C4-2B (cell line): ENCODE results near the gene RHEB.

Source experiments
- H3K27ac ChIP-seq: fragments of 450-650 bp; 2 replicates; pipeline ENCODE4 v1.5.1; 2017
- ZFX ChIP-seq: fragments of 450-650 bp; IDR thresholded peaks from 2 replicates; pipeline ENCODE4 v1.6.1; 2017
- TF ChIP-seq, protein P1 (sequence below): fragments of 450-650 bp; conservative IDR thresholded peaks from 2 replicates; pipeline ENCODE4 v1.5.1; 2017; ENCODE audit warnings: mild to moderate bottlenecking

The RHEB gene

DNA sequence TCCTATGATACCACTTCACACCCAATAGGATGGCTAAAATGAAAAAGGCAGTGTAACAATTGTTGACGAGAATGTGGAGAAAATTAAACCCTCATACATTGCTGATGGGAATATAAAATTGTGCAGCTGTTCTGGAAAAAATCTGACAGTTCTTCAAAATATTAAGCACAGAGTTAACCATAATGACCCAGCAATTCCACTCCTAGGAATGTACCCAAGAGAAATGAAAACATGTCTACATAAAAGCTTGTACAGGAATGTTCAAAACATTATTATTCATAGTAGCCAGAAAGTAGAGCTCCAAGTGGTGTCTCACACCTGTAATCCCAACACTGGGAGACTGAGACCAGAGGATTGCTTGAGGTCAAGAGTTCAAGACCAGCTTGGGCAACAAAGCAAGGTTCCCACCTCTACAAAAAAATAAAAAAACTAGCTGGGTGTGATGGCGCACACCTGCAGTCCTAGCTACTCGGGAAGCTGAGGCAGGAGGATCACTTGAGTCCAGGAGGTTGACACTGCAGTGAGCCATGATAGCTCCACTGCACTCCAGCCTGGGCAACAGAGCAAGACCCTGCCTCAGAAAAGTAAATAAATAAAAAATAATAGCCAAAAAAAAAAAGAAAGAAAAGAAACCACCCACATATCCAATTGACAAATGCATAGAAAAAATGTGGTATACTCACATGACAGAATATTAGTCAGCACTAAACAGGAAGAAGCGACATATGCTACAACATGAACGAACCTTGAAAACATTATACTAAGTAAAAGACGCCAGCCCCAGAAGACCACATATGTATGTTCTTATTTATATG lies 5.0 kb downstream of the RHEB start:
- TF ChIP-seq, protein P1, sequence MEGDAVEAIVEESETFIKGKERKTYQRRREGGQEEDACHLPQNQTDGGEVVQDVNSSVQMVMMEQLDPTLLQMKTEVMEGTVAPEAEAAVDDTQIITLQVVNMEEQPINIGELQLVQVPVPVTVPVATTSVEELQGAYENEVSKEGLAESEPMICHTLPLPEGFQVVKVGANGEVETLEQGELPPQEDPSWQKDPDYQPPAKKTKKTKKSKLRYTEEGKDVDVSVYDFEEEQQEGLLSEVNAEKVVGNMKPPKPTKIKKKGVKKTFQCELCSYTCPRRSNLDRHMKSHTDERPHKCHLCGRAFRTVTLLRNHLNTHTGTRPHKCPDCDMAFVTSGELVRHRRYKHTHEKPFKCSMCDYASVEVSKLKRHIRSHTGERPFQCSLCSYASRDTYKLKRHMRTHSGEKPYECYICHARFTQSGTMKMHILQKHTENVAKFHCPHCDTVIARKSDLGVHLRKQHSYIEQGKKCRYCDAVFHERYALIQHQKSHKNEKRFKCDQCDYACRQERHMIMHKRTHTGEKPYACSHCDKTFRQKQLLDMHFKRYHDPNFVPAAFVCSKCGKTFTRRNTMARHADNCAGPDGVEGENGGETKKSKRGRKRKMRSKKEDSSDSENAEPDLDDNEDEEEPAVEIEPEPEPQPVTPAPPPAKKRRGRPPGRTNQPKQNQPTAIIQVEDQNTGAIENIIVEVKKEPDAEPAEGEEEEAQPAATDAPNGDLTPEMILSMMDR: no peak
- TF ChIP-seq ZFX: no peak
- H3K27ac ChIP-seq: no peak overlapping the region

DNA sequence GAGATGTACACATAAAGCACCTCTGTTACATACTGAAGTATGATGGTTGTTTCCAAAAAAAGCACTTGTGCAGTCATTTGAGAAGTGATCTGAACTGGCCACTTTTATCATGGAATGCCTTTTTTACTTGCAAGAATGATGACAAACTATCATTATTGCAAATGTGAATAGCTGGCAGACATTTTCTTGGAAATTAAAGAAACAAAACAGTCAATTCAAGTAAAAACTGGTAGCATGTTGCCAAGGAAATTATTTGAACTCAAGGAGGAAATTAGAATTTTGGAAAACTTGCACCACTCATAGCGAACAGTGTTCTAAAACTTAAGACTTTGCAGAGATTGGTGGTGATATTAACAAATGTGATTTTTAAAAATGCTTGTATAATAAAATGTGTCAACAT lies 6.6 kb downstream of the RHEB start:
- TF ChIP-seq ZFX: no peak
- TF ChIP-seq, protein P1: no peak
- no peak overlapping the region for H3K27ac ChIP-seq

DNA sequence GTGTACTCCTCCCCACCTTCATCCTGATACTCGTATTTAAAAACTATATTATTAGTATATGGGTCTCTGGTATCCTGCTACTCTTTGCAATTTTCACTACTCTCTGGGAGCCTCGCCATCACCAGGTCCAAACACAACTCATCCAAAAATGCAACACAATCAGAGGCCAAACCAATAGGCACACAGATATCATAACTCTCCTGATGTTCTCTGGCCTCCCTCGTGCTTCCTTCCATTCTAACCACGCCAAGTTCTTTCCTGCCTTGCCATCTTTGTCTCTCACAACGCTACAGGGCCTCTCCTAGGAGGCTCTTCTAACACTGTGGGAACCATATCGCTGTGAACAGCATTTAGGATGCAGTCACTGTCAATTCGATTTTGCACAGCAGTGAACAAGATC lies 7.3 kb downstream of the RHEB start:
- TF ChIP-seq, protein P1: no peak
- TF ChIP-seq ZFX: no peak
- H3K27ac ChIP-seq: no peak overlapping the region

DNA sequence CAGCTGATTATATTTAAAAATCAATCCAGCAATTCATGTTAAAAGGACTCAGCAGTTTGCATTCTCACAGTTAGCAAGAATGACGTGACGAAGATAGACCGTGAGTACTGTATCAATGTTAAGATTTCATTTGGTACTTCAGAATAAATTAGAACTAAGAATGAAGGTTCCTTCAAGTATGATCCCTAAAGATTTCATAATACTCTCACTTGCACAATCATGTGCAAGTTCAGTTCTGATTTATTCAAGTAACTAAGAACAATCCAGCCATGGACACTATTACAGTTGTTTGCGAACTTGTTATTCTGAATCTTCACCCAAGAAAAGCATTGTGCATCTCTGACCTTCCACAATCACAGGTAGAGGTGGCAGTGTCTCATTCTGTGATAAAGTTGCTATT lies 7.7 kb downstream of the RHEB start:
- H3K27ac ChIP-seq: no peak overlapping the region
- TF ChIP-seq, protein P1: no peak

DNA sequence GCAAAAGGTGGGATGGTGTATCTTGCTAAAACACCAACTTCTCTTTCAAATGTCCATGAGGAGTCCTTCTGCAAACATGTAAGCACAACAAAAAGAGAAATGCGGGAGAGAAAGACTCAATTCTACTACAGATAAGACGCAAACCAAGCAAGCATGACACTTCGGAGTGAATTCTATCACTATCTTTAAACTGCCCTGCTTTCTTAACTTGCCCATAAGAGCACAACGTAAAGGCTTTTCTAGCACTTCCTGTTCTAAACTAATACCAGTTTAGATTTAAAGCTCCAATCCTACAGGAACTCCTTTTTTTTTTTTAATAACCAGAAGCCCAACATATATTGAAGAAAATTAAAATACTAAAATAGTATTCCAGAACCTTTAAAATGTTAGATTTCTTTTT lies 8.4 kb downstream of the RHEB start:
- no peak overlapping the region for H3K27ac ChIP-seq
- TF ChIP-seq, protein P1: no peak
- no peak for TF ChIP-seq ZFX

DNA sequence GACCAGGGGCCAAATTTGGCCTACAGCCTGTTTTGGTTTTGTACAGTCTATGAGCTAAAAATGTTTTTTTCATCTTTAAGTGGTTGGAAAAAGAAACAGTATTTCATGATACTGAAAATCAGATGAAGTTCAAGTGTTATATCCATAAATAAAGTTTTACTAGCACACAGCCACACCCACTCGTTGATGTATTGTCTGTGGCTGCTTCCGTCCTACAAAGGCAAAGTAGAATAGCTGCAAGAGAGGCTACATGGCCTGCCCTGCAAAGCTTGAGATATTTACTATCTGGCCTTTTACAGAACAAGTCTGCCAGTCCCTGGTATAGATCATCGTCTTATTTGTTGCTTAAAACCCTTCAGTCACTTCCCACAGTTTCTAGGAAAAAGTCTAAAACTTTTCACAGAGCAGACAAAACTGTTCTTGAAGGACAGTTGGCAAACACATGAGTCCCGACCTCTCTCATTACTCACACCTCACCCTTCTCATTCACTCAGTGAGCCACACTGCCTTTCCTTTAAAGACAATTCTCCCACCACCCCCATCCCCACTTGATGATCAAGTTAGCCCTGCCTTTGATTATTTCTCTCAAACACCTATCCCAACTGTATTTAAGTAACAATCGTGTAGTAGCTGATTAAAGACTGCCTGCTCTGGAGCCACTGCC lies 9.9 kb downstream of the RHEB start:
- H3K27ac ChIP-seq: no peak overlapping the region
- TF ChIP-seq, protein P1: no peak
- no peak for TF ChIP-seq ZFX

DNA sequence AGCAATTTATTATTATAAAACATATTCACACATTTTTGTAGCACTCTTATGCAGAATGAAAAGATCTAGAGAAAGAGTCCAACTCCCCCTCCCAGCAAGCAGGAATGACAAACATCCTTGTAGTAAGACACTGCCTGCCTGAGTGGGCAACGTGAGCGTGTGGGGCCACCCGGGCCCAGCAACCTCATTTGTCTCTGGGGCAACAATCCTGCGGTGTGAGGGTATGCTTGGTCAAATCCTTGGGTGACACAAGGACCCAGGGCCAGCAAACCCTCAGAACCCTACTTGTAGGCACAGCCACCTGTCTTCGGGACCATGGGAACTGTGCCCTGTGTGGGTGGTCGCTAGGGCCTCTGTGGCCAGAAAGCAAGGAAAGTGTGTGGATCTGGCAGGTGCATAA lies 10.7 kb downstream of the RHEB start:
- H3K27ac ChIP-seq: no peak overlapping the region
- TF ChIP-seq, protein P1: no peak
- TF ChIP-seq ZFX: no peak
